ENCODE results near the gene P4HA2. TPM values are rescaled to one million over a fixed set of nuclear protein-coding genes. Genes with fewer than 3 reads are reported as not detected.

Gene P4HA2
- total RNA-seq, 1 donor from 2014 or later = 190 TPM

GRCh38 chr5:132253008-132253441 lies 25.4 kb upstream of the P4HA2 start:
- TF ChIP-seq CTCF (IDR thresholded peaks at IDR 0.05; ENCODE audit: insufficient read depth, low read length, severe bottlenecking) = no peak
- Histone ChIP-seq H3K27me3 (ENCODE audit: control insufficient read depth, insufficient read depth, low read length) (no peaks in the 10 kb centered on the region), H3K36me3 (ENCODE audit: control insufficient read depth, insufficient read depth, low read length) (no peaks in the 10 kb centered on the region), H3K4me3 (ENCODE audit: low read depth, low read length) (no peak overlapping the region)
- no peak for FAIRE-seq
- no peak for DNase-seq (ENCODE audit: low read depth)

GRCh38 chr5:132251220-132251725 lies 23.6 kb upstream of the P4HA2 start:
- H3K4me3 ChIP-seq (ENCODE audit: low read depth, low read length) = no peak overlapping the region
- no peaks in the 10 kb centered on the region for H3K36me3 ChIP-seq (ENCODE audit: control insufficient read depth, insufficient read depth, low read length)
- FAIRE-seq (no peak), DNase-seq (ENCODE audit: low read depth) (no peak)
- no peak for TF ChIP-seq CTCF (IDR thresholded peaks at IDR 0.05; ENCODE audit: insufficient read depth, low read length, severe bottlenecking)
- no peaks in the 10 kb centered on the region for H3K27me3 ChIP-seq (ENCODE audit: control insufficient read depth, insufficient read depth, low read length)

- H3K27me3 ChIP-seq (ENCODE audit: control insufficient read depth, insufficient read depth, low read length) = no peaks in the 10 kb centered on the region
- TF ChIP-seq CTCF (IDR thresholded peaks at IDR 0.05; ENCODE audit: insufficient read depth, low read length, severe bottlenecking) = no peak
- DNase-seq (ENCODE audit: low read depth) (no peak), FAIRE-seq (no peak)
- H3K36me3 ChIP-seq (ENCODE audit: control insufficient read depth, insufficient read depth, low read length) = no peaks in the 10 kb centered on the region
- H3K4me3 ChIP-seq (ENCODE audit: low read depth, low read length) = no peak overlapping the region
These were observed 22.9 kb upstream of the P4HA2 start for GRCh38 chr5:132250547-132250946.

- no peak for DNase-seq (ENCODE audit: low read depth)
- FAIRE-seq = no peak
- H3K36me3 ChIP-seq (ENCODE audit: control insufficient read depth, insufficient read depth, low read length) = no peaks in the 10 kb centered on the region
- no peak overlapping the region for H3K4me3 ChIP-seq (ENCODE audit: low read depth, low read length)
- TF ChIP-seq CTCF (IDR thresholded peaks at IDR 0.05; ENCODE audit: insufficient read depth, low read length, severe bottlenecking) = no peak
- no peaks in the 10 kb centered on the region for H3K27me3 ChIP-seq (ENCODE audit: control insufficient read depth, insufficient read depth, low read length)
These were observed 19.2 kb upstream of the P4HA2 start for GRCh38 chr5:132246806-132247205.

- TF ChIP-seq CTCF (IDR thresholded peaks at IDR 0.05; ENCODE audit: insufficient read depth, low read length, severe bottlenecking) = no peak
- FAIRE-seq (no peak), DNase-seq (ENCODE audit: low read depth) (no peak)
- Histone ChIP-seq H3K4me3 (ENCODE audit: low read depth, low read length) (no peak overlapping the region), H3K27me3 (ENCODE audit: control insufficient read depth, insufficient read depth, low read length) (no peaks in the 10 kb centered on the region), H3K36me3 (ENCODE audit: control insufficient read depth, insufficient read depth, low read length) (no peaks in the 10 kb centered on the region)
These were observed 17.9 kb upstream of the P4HA2 start for GRCh38 chr5:132245593-132245992.

DNA sequence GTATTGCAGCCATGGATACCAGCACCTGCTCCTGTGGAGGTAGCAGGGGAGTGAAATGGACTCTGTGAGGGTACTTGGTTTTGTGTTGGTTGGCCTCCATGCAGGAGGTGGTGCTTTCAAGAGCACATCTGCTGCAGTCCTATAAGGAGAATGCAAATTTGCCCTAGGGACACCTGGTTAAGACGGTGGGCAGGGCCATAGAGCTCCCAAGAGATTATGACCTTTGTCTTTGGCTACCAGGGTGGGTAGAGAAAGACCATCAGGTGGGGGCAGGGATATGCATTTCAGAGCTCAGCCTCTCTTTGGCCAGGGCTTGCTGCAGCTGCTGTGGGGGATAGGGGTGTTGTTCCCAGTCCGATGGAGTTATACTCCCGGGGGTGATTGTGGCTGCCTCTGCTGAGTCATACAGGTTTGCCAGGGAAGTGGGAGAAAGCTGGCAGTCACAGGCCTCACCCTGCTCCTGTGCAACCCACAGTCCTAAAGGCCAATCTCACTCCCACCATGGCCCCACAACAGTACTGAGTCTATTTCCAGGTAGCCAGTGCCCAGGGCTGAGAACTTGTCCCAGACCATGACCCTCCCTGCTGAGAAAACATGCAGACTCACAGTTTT lies 15.8 kb upstream of the P4HA2 start:
- H3K36me3 ChIP-seq (ENCODE audit: control insufficient read depth, insufficient read depth, low read length) = no peaks in the 10 kb centered on the region
- TF ChIP-seq CTCF (IDR thresholded peaks at IDR 0.05; ENCODE audit: insufficient read depth, low read length, severe bottlenecking) = no peak
- no peak overlapping the region for H3K4me3 ChIP-seq (ENCODE audit: low read depth, low read length)
- no peak for FAIRE-seq
- H3K27me3 ChIP-seq (ENCODE audit: control insufficient read depth, insufficient read depth, low read length) = no peaks in the 10 kb centered on the region
- DNase-seq (ENCODE audit: low read depth) = no peak
